UCSD-AML1 (cell line): ENCODE measurements around the gene SLC17A9.

Experiments used
- DNase-seq: peaks from one replicate; lab custom pipeline; 2025; ENCODE audit not compliant: unreplicated experiment; lab: John Stamatoyannopoulos, UW

SLC17A9 gene

DNA sequence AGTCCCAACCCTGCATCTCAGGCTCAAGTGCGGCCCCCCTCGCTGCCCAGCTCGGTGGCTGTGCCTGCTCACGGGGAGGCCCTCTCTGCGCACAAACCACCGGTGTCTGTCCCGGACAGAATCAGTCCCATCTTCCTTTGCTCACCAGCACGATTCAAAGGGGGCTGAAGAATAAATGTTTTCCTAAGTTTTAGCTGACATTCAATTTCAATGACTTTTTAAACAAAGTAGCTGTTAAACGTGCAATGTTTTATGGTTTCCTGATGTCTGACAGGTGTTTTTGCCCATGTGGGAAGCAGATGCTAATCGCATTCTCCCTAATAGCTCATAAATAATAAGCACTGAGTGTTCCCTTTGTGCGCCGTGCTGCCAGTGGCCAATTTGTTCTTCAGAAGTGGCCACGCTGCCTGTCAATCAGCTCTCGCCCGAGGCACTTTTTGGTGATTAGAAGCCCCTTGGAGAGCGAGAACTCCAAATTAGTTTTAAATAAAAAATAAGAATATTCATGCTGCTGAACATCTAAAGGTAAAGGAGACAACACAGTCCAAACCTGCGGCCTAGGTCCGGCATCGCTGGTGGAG is 28.0 kb downstream of the SLC17A9 start:
- no peak for DNase-seq

GRCh38 chr20:62980970-62981369 is 28.5 kb downstream of the SLC17A9 start:
- DNase-seq: peak; percentile 49

DNA sequence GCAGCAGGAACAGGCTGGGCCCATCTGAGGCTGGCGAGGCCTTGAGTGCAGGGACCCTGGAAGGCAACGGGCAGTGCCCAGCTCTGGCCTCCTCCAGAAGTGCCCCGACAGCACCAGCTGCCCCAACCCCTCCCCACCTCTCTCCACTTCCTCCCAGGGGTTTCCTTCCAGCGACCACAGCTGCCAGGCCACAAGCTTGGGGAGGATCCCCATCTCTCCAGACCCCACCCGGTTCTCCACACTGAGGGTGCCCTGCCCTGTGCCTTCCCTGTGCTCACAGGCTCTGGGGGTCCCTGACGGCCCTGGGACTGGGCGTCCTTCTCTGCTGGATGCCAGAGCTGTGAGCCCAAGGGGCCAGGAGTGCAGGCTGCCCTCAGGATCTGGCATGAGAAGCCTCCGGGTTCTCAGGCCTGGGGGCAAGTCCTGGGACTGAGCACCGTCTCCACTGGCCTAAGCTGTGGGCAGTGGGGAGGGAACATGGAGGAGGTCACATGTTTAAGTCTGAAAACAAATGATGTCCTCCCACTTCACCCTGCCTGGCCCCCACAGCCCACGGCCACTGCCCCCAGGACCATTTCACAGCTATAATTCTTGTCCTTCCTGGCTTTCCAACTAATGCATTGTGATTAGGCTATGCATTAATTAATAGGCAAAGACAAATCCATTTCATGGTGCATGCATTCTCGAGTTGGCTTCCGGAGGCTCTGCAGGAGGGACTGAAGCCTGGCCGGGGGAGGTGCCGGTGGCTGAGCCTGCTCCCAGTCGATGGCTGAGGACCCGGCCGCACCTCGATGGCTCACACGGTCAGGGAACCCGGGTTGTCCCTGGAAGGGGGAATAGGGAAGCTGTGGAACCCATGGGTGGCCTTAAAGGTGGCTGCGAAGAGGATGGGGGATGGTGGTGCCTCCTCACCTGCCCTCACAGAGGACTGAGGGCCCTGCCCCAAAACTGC is 29.9 kb downstream of the SLC17A9 start:
- peak; percentile 75 for DNase-seq

GRCh38 chr20:62983210-62983609 is 30.7 kb downstream of the SLC17A9 start:
- no peak for DNase-seq

GRCh38 chr20:62984666-62985443 is 32.3 kb downstream of the SLC17A9 start:
- DNase-seq: no peak

- DNase-seq: no peak
Measured at GRCh38 chr20:62985444-62985778, 32.9 kb downstream of the SLC17A9 start.

GRCh38 chr20:62986257-62986800 is 33.8 kb downstream of the SLC17A9 start:
- no peak for DNase-seq

GRCh38 chr20:62987114-62987513 is 34.6 kb downstream of the SLC17A9 start:
- DNase-seq: no peak

DNA sequence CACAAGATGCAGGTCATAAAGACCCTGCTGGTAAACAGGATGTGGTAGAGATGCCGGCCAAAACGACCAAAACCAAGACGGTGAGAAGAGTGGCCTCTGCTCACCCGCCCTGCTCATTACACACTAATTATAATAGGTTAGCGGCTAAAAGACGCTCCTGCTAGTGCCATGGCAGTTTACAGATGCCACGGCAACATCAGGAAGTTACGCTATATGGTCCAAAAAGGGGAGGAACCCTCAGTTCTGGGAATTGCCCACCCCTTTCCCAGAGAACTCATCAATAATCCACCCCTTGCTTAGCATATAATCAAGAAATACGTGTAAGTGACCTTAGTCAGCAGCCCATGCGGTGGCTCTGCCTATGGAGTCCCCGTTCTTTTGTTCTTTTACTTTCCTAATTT is 36.7 kb downstream of the SLC17A9 start:
- DNase-seq: no peak

DNA sequence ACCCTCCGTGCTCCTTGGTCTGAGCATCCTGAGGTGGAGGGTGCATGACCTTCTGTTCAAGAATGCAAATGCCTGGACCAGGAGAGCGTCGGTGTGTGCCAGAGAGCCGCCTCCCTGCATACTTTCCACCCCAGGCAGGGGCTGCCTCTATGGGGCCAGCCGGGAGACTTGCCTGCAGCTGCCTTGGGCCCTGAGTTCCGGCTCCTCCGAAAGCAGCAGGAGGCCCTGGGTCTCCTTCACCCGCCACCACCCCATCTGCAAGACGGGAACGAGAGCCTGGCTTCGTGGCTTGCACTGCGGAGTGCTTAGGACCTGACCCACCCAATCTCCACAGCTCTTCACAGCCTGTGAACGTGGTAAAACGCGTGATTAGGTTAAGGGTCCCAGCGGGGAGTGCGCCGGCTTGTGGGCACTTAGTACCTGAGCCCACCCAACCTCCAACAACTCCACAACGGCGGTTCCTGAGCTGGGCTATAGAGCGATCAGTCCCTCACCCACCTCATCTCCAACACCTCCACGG is 37.9 kb downstream of the SLC17A9 start:
- DNase-seq: no peak

DNA sequence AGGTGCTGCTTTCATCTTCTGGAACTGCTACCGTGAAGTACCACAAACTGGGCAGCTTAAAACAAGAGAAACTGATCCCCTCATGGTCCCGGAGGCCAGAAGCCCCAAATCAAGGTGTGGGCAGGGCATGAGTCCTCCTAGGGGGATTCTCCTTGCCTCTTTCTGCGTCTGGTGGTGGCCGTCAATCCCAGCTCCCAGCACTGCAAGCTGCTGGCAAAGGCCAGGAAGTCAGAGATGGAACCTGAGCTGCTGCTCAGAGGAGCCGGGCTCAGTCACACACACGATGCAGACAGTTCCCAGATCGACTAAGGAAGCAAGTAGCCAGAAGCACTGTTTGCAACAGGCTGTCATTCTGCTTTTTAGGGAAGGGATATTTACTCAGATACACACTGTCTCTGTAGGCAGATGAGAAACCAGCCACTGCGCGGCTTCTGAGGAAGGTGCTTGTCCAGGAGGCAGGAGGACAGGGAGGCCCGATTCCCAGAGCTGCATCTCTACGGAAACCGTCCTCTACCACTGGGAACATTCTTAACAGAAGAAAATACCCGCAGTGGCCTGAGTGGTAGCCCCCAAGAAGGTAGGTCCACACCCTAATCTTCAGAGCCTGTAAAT is 38.8 kb downstream of the SLC17A9 start:
- no peak for DNase-seq

DNA sequence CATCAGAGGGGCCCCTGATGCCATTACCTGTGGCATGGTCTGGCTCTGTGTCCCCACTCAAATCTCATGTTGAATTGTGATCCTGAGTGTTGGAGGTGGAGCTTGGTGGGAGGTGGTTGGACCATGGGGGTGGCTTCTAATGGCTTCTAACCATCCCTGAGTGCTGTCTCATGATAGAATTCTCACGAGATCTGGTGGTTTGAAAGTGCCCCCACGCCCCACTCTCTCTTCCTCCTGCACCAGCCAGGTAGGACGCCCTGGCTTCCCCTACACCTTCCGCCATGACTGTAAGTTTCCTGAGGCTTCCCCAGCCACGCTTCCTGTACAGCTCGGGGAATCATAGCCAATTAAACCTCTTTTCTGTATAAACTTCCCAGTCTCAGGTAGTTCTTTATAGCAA is 39.4 kb downstream of the SLC17A9 start:
- no peak for DNase-seq

GRCh38 chr20:62993856-62994494 is 41.5 kb downstream of the SLC17A9 start:
- DNase-seq: no peak

- DNase-seq: no peak
Measured at GRCh38 chr20:62994869-62995281, 42.4 kb downstream of the SLC17A9 start.

DNA sequence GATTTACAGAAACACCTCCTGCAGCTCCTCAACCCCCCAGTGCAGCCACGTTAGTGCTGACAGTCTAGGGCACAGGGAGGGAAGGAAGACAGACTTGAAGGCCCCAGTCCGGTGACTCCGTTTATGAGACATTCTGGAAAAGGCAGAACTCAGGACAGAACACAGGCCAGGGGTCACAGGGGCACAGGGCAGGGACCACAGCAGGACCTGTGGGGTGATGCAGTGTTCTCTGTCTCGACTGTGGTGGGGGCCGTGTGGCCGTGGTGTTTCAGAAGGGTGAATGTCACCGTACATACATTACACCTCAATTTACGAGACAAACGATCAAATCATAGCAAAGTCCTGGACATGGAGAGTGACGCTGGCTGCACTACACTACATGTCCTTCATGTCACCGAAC is 43.0 kb downstream of the SLC17A9 start:
- DNase-seq: no peak

DNA sequence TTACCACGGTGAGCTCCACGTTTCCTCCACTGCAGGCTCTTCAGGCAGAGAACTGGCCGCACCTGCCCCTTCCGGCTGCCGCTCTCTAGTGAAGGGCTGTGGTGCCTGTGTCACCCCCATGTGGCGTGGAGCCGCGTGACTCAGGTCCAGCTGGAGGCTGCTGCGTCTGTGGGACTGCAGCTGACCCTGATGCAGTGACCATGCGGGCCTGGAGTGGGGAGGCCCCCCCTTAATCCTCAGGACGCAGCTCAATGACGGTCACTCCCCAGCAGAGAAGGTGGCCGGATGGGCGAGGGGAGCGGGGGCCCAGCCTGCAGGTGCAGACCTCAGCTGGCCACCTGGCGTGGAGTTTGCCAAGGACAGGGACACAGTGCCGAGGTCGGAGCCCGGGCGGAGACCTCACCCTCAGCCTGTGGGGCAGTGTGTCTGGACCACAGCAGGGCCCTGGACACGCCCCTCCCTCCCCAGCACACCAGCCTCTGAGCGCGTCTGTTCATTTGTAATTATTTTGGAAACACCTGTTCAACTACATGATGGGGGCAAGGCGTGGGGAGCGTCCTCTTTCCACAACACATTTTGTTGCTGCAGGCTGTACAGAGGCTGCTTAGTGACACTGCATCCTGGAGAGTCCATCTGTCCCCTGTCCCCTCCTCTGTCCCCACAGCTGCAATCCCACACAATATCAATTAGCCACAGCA is 43.5 kb downstream of the SLC17A9 start:
- DNase-seq: no peak

DNA sequence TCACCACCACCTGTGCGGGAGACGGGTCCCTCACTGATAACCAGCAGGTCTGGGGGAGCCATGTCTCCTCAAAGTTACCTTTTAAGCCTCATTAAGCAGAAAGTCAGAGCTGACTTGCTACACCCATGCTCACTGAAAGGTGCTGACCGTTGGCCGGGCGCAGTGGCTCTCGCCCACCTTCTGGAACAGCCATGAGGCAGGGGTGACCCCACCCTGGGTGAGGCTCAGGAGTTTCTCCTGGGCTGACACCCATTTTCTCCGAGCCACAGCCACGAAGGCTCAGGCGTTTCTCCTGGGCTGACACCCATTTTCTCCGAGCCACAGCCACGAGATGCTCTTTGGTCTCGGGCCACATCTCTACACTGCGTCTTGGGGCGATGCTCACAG is 44.1 kb downstream of the SLC17A9 start:
- no peak for DNase-seq

DNA sequence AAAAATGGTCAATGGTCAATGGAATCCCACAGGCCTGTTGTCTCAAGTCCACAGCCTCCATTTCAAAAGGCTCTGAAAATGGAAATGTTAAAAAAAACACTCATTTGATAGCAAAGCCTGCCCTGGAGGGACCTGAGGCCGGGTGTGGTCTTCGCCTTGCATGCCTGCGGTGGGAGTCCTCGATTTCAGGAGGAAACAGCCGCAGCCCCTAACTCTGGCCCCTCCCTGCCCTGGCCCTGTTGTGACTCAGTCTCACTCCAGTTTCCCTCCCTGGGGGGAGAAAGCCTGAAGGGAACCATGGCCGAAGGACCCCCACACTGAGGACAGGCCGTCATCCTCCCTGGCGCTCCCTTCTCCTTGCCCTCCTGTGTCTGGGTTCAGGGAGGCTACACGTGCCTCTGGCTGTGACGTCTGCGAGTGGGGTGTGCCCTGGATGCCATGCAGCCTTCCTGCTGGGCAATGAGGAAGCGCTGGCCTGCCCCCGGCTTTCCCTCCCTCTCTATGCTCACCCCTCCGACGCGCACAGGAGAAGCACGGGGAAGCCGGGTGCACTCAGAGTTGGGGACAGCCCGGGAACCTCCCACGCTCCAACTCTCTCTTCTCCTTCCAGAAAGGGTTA is 45.0 kb downstream of the SLC17A9 start:
- peak; percentile 40 for DNase-seq

DNA sequence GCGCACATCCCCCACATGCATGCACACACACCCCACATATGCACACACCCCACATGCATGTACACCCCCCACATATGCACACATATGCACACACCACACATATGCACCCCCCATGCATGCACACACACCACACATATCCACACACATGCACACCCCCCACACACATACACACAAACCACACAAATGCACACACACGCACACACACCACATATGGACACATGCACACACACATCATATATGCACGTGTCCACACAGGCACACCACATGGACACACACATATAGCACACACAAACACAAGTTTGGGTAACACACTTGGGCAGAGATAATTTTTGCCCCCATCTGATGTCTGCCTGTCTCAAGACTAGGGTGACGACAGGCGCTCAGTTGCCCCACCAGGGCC is 45.9 kb downstream of the SLC17A9 start:
- DNase-seq: no peak
